Endothelial cell (in vitro differentiated cells): ENCODE results near the gene LPP. TPM values are rescaled to one million over a fixed set of nuclear protein-coding genes. Genes with fewer than 3 reads are reported as not detected.

ENCODE experiments used
- DNase-seq: peaks from one replicate; pipeline ENCODE4 v3.0.0; 2021; ENCODE audit warnings: low spot score
- H3K27ac Mint-ChIP-seq: one replicate; pipeline ENCODE4 v1.8.0; 2021; ENCODE audit warnings: mixed read lengths, inconsistent platforms; ENCODE audit not compliant: unreplicated experiment
- H3K27me3 Mint-ChIP-seq: one replicate; pipeline ENCODE4 v1.8.0; 2021; ENCODE audit warnings: mild to moderate bottlenecking, moderate library complexity, mixed read lengths, inconsistent platforms; ENCODE audit not compliant: unreplicated experiment
- H3K36me3 Mint-ChIP-seq: one replicate; pipeline ENCODE4 v1.8.0; 2021; ENCODE audit warnings: mild to moderate bottlenecking, low read depth, mixed read lengths, inconsistent platforms; ENCODE audit not compliant: unreplicated experiment
- H3K4me1 Mint-ChIP-seq: one replicate; pipeline ENCODE4 v1.8.0; 2021; ENCODE audit warnings: mild to moderate bottlenecking, mixed read lengths, inconsistent platforms; ENCODE audit not compliant: unreplicated experiment
- H3K4me3 Mint-ChIP-seq: one replicate; pipeline ENCODE4 v1.8.0; 2021; ENCODE audit warnings: mild to moderate bottlenecking, mixed read lengths, inconsistent platforms; ENCODE audit not compliant: unreplicated experiment
- H3K9me3 Mint-ChIP-seq: one replicate; pipeline ENCODE4 v1.8.0; 2021; ENCODE audit warnings: mixed read lengths, inconsistent platforms; ENCODE audit not compliant: unreplicated experiment
- total RNA-seq: library from RNA; stranded (reverse); fragmentation: NEBNext Ultra II Directional; extraction: Animal tissue kit (Norgen Biotek cat#: 25700); gene quantifications from one replicate; pipeline ENCODE4 v1.2.1, GENCODE V29; 2021; ENCODE audit not compliant: unreplicated experiment
- TF ChIP-seq, protein P1 (sequence below): fragments of 200-600 bp; sonication (generic); IDR thresholded peaks from one replicate; pipeline ENCODE4 v1.5.0; 2021; ENCODE audit warnings: antibody characterized with exemption; ENCODE audit not compliant: unreplicated experiment

LPP gene
- total RNA-seq, 1 donor from 2014 or later, result 181 TPM

DNA sequence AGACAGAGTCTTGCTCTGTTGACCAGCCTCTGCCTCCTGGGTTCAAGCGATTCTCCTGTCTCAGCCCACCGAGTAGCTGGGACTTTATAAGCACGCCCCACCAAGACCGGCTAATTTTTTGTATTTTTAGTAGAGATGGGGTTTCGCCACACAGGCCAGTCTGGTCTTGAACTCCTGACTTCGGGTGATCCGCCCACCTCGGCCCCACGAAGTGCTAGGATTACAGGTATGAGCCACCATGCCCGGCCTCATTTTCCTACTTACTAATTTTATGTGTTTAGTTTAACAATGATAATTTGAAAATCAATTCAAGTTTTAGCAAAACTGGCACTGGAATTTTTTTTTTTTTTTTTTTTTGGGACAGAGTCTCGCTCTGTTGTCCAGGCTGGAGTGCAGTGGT, 336.5 kb downstream of the LPP start:
- H3K27me3 Mint-ChIP-seq, result peaks cover 3% of the 10 kb centered on the region
- DNase-seq, result no peak
- H3K9me3 Mint-ChIP-seq, result no peaks in the 10 kb centered on the region
- peaks cover 11% of the 10 kb centered on the region for H3K4me1 Mint-ChIP-seq
- no peak overlapping the region for H3K27ac Mint-ChIP-seq
- H3K36me3 Mint-ChIP-seq, result peaks cover 19% of the 10 kb centered on the region
- H3K4me3 Mint-ChIP-seq, result no peak overlapping the region
- TF ChIP-seq, protein P1, sequence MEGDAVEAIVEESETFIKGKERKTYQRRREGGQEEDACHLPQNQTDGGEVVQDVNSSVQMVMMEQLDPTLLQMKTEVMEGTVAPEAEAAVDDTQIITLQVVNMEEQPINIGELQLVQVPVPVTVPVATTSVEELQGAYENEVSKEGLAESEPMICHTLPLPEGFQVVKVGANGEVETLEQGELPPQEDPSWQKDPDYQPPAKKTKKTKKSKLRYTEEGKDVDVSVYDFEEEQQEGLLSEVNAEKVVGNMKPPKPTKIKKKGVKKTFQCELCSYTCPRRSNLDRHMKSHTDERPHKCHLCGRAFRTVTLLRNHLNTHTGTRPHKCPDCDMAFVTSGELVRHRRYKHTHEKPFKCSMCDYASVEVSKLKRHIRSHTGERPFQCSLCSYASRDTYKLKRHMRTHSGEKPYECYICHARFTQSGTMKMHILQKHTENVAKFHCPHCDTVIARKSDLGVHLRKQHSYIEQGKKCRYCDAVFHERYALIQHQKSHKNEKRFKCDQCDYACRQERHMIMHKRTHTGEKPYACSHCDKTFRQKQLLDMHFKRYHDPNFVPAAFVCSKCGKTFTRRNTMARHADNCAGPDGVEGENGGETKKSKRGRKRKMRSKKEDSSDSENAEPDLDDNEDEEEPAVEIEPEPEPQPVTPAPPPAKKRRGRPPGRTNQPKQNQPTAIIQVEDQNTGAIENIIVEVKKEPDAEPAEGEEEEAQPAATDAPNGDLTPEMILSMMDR, result no peak

DNA sequence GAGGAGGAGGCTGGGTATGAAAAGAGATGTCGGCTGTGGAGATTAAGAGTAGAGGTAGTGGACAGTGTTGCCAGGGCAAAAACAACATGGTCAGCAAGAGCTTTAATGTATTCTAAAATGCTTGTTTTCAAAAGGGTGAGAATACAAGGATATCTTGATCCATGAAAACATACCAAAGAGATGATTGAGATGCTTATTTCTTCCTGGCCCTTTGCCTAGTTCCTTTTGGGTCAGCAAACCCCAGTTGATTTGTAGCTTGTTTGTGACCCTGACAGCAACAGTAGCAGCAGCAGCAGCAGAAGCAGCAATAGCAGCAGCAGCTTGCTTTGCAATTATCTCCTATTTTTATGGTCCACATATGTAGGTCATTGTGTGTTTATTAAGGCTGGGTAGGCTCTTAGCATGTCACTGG, 337.3 kb downstream of the LPP start:
- Mint-ChIP-seq H3K4me1 (peaks cover 11% of the 10 kb centered on the region), H3K27ac (no peak overlapping the region), H3K36me3 (peaks cover 16% of the 10 kb centered on the region), H3K9me3 (no peaks in the 10 kb centered on the region), H3K4me3 (no peak overlapping the region), H3K27me3 (peaks cover 3% of the 10 kb centered on the region)
- no peak for DNase-seq
- TF ChIP-seq, protein P1, result no peak

DNA sequence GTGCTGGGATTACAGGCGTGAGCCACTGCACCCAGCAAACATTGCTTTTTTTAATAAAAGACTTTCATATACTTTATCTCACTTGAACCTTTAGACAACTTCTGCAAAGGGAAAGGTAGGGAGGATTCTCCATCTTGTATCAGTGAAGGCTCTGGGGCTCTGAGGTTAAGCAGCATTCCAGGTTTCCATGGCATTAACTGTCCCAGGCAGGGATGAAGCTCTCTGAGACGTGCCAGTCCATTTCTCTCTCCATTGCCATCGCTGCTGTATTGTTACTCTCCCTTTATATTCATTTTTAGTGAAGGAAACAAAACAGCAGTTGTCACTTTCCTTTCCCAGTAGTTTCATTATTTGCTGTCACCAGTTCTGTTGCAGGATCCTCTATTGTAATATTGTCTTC, 342.4 kb downstream of the LPP start:
- no peak overlapping the region for H3K27ac Mint-ChIP-seq
- H3K36me3 Mint-ChIP-seq, result peaks cover 3% of the 10 kb centered on the region
- H3K9me3 Mint-ChIP-seq, result no peaks in the 10 kb centered on the region
- TF ChIP-seq, protein P1, result no peak
- no peak overlapping the region for H3K4me3 Mint-ChIP-seq
- H3K27me3 Mint-ChIP-seq, result no peaks in the 10 kb centered on the region
- no peak for DNase-seq
- H3K4me1 Mint-ChIP-seq, result peaks cover 6% of the 10 kb centered on the region

DNA sequence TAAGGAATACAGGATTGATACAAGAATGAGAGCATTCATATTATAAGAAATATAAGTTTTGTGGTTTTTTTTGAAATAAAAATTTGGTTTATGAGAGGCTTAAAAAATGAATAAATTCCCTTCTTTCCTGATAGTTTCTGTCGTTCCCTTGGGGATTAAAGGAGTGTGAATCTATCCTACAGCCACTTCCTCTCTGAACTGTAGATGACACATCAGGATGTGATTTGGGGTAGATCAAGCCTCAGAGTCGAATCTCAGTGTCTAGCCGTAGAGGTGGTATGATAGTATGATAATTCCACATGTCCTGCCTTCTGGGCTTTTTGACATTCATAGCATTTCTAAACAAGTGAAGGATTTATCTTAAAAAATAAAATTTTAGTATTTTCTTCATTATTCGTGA, 343.1 kb downstream of the LPP start:
- no peaks in the 10 kb centered on the region for H3K27me3 Mint-ChIP-seq
- peaks cover 6% of the 10 kb centered on the region for H3K4me1 Mint-ChIP-seq
- H3K36me3 Mint-ChIP-seq, result no peaks in the 10 kb centered on the region
- TF ChIP-seq, protein P1, result no peak
- no peak overlapping the region for H3K27ac Mint-ChIP-seq
- H3K4me3 Mint-ChIP-seq, result no peak overlapping the region
- no peak for DNase-seq
- no peaks in the 10 kb centered on the region for H3K9me3 Mint-ChIP-seq

DNA sequence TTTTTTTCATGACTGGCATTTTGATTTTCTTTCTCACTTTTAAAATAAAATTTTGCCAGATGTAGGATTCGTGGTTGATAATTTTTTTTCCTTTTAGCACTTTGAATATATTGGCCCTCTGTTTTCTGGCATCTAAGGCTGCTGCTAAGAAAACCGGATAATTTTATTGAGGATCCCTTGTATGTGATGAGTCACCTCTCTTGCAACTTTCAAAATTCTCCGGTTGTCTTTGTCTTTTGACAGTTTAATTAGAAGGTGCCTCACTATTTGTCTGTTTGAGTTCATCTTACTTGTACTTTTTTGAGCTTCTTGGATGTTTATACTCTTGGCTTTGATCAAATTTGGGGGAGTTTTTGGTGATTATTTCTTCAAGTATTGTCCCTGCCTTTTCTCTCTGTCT, 349.7 kb downstream of the LPP start:
- TF ChIP-seq, protein P1, result no peak
- H3K4me1 Mint-ChIP-seq, result peaks cover 27% of the 10 kb centered on the region
- no peak overlapping the region for H3K27ac Mint-ChIP-seq
- H3K36me3 Mint-ChIP-seq, result peaks cover 14% of the 10 kb centered on the region
- no peak overlapping the region for H3K4me3 Mint-ChIP-seq
- H3K9me3 Mint-ChIP-seq, result no peaks in the 10 kb centered on the region
- DNase-seq, result no peak
- H3K27me3 Mint-ChIP-seq, result peaks cover 3% of the 10 kb centered on the region
